Duodenal mucosa (tissue), 2 donors: ENCODE data around the gene SLFN13.
"Not testable (repeated sequence)": the region's sequence is repeated elsewhere in the genome, so short reads cannot be mapped to it uniquely, and the experiment has no call there.

Experiments used
- H3K27ac ChIP-seq: one replicate; pipeline ENCODE4 v1.7.0; 2013; ENCODE audit warnings: low read depth, low read length
- H3K27me3 ChIP-seq, 2 donors: one replicate each; pipeline ENCODE4 v1.7.0; 2013; ENCODE audit warnings: low read length in 2 of 2, control low read depth in 1 of 2; ENCODE audit not compliant: insufficient read depth in 2 of 2, control insufficient read depth in 1 of 2
- H3K36me3 ChIP-seq, 2 donors: one replicate each; pipeline ENCODE4 v1.7.0; 2013; ENCODE audit warnings: low read length in 2 of 2, control low read depth in 1 of 2; ENCODE audit not compliant: insufficient read depth in 2 of 2, control insufficient read depth in 1 of 2
- H3K4me1 ChIP-seq, 2 donors: one replicate each; pipeline ENCODE4 v1.7.0; 2013; ENCODE audit warnings: low read length in 2 of 2, control low read depth in 1 of 2; ENCODE audit not compliant: insufficient read depth in 2 of 2, control insufficient read depth in 1 of 2
- H3K4me3 ChIP-seq, 2 donors: one replicate each; pipeline ENCODE4 v1.7.0; 2013; ENCODE audit warnings: low read length in 2 of 2, low read depth in 1 of 2
- H3K9ac ChIP-seq, 2 donors: one replicate each; pipeline ENCODE4 v1.7.0; 2013; ENCODE audit warnings: low read length in 2 of 2, low read depth in 1 of 2
- H3K9me3 ChIP-seq, 2 donors: one replicate each; pipeline ENCODE4 v1.7.0; 2013; ENCODE audit warnings: low read length in 2 of 2, control low read depth in 1 of 2; ENCODE audit not compliant: control insufficient read depth in 1 of 2

The SLFN13 gene

DNA sequence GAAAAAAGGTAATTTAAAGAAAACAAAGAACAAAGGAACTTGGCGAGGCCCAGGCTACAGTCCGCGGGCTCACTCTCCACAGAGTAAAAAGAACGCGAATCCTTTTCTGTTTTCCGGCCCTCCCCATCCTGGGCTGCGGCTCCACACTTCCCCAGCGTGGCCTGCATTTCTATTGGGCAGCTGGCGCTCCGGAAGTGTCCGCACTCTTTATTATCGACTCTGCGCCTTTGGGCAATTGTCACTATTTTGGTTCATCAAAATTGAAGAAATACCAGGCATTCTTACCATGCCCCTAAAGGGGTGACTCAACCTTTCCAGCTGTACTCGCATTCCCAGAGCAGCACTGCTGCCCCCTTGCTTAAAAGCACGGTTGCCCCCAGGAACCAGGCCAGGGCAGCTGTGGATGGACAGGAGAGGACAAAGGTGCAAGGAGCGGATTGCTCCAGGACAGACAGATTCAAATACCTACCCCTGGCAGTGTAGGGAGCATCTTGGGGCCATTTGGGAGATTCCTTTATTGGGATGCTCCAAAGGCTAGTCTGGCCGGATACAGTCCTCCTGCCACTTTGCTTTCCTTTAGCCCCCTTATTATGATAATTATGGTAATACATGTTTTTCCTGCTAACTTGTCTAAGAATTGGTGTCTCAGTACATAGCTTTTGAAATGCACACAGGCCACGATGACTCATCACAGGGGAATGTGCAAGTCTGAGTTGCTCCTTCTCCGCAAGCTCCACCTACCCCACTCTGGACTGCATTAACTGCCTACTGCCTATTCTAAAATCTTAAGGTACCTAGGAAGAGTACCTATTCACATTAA, 15.3 kb downstream of the SLFN13 start:
- Histone ChIP-seq H3K9ac (peak overlapping the region; percentile 31 to 58), H3K4me3 (peak overlapping the region; percentile 65 to 87), H3K27ac (peak overlapping the region; percentile 28)

DNA sequence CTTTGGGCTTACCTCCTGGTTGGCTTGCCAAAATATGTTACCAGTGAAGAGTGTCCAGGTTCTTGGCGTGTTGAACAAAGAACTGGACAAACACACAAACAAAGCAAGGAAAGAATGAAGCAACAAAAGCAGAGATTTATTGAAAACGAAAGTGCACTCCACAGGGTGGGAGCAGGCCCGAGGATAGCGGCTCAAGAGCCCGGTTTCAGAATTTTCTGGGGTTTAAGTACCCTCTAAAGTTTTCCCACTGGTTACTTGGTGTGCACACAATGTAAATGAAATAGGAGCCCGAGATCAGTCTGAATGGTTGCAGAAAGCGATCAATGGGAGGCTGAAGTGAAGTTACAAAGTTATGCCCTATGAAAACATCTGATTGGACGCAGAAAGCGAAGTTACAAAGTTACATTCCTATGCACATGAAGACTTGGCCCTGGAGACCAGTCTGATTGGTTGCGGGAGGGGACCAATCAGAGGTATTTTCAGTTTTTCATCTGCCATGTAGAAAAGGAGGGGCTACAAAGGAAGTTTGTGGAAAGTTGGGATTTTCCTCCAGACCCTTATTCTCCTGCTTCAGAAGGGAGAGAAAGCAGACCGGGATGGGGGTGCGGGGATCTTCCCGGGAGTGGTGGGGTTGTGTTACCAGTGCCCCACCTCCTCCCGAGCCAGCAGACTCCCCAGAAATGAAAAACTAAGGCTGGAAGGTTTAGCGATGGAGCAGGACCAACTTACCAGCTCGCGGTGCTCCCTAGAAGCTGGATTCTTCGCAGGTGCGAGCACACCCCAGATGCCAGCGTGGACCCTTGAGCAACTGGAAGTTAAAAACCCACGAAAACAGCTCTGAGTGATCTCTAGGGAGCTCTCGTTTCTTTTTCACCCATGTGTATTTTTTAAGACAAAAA, 16.1 kb downstream of the SLFN13 start, which contains the start of gene SLFN12:
TSS of gene SLFN12 (minus strand) at position 325 of the 899 bp plus-strand sequence. CDS start 9,472 bp downstream, outside the sequence.
- Histone ChIP-seq H3K9ac (peak within 1 kb of the TSS; percentile 31 to 71), H3K27me3 (no peaks in the 10 kb centered on the region), H3K27ac (peak within 1 kb of the TSS; percentile 69), H3K4me3 (peak within 1 kb of the TSS; percentile 65 to 87), H3K4me1 (peaks cover 12 to 18% of the 10 kb centered on the region in 2 donors), H3K9me3 (no peaks in the 10 kb centered on the region), H3K36me3 (no peaks in the 10 kb centered on the region)

More for the DNA sequence above, 15.3 kb downstream of the SLFN13 start:
- H3K27me3 ChIP-seq, result no peaks in the 10 kb centered on the region
- H3K9me3 ChIP-seq, result no peaks in the 10 kb centered on the region
- H3K4me1 ChIP-seq, result peaks cover 12 to 18% of the 10 kb centered on the region in 2 donors
- no peaks in the 10 kb centered on the region for H3K36me3 ChIP-seq

DNA sequence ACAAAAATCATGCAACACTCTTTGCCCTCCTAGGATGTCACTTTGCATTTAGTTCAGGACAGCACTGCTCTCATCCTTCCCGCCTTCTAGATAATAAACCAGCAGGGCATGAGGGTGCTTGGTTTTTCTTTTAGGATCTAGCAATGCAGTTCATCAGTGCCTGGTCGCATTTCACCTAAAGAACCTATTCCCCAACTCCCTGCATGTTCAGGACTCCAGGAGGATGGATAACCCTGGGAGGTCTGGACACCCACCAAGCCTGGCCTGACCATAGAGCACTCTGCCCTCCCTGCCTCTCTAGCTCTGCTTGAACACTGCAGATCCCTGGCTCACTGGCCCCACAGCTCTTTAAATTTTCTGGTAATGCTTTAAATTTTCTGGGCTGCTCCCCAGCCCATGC, 18.9 kb downstream of the SLFN13 start:
- no peaks in the 10 kb centered on the region for H3K9me3 ChIP-seq
- peaks cover 12 to 18% of the 10 kb centered on the region in 2 donors for H3K4me1 ChIP-seq
- H3K27ac ChIP-seq, result no peak overlapping the region
- H3K36me3 ChIP-seq, result no peaks in the 10 kb centered on the region
- no peak overlapping the region for H3K4me3 ChIP-seq
- H3K27me3 ChIP-seq, result no peaks in the 10 kb centered on the region
- H3K9ac ChIP-seq, result no peak overlapping the region

DNA sequence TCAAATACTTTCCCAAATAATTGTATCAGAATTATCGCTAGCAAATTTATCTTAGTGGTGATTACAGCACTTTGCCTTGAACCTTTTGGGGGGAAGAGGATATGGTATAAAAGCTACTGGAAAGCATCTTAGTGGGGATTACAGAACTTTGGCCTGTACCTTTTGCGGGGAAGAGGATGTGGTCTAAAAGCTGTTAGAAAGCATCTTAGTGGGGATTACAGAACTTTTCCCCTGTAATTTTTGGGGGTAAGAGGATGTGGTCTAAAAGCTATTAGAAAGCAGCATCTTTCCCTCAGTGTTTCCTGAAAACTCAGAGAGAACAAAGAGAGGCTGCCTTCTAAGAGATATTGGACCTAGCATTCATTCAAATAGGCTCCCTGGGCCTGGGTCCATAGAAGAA, 20.3 kb downstream of the SLFN13 start:
- peaks cover 6 to 12% of the 10 kb centered on the region in 2 donors for H3K4me1 ChIP-seq
- no peak overlapping the region for H3K27ac ChIP-seq
- no peaks in the 10 kb centered on the region for H3K27me3 ChIP-seq
- no peak overlapping the region for H3K4me3 ChIP-seq
- no peaks in the 10 kb centered on the region for H3K9me3 ChIP-seq
- H3K36me3 ChIP-seq, result no peaks in the 10 kb centered on the region
- H3K9ac ChIP-seq, result no peak overlapping the region

DNA sequence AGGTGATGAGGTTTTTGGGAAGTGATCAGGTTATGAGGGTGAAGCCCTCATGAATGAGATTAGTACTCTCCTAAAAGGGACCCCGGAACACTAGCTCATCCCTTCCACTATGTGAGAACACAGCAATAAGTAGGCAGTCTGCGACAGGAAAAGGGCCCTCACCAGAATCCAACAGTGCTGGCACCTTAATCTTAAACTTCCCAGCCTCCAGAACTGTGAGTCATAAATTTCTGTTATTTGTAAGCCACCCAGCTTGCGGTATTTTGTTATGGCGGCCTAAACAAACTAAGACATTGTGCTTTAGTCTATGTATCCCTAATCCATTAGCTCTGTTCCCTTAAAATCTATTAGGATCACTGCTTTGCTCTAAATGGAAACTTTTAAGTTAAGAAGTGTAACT, 24.8 kb downstream of the SLFN13 start:
- Histone ChIP-seq H3K4me1 (no peaks in the 10 kb centered on the region), H3K9me3 (no peaks in the 10 kb centered on the region), H3K36me3 (peaks cover 7 to 11% of the 10 kb centered on the region in 2 donors), H3K27me3 (no peaks in the 10 kb centered on the region), H3K9ac (no peak overlapping the region), H3K4me3 (no peak overlapping the region), H3K27ac (no peak overlapping the region)

DNA sequence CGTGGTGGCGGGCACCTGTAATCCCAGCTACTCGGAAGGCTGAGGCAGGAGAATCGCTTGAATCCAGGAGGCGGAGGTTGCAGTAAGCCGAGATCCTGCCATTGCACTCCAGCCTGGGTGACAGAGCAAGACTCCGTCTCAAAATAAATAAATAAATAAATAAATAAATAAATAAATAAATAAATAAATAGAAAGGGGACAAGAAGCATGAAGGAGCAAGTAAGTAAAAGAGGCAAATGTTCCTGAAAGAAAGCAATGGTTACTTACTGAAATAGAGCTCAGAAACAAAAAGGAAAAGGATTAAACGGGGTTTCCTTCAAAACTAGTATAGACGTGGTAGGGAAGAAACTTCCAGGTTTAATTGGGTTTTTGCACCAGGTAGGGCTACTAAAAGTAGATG, 27.5 kb downstream of the SLFN13 start:
- not testable (repeated sequence) for H3K9me3 ChIP-seq, H3K27ac ChIP-seq, H3K4me1 ChIP-seq, H3K9ac ChIP-seq, H3K27me3 ChIP-seq, H3K4me3 ChIP-seq
- H3K36me3 ChIP-seq, result peaks cover 7 to 23% of the 10 kb centered on the region in 2 donors

DNA sequence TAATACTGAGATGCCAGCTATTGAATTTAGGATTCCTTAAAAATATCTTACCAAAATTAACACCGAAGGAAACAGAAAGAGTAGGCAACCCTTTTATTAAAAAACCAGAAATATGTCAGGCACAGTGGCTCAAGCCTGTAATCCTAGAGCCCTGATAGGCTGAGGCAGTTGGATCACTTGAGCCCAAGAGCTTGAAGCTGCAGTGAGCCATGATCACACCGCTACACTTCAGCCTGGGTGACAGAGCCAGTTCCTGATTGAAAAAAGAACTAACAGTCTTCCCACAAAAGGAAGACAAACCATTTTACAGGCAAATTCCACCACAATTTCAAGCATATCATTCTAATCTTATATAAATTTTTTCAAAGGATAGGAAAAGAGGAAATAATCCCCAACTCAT, 31.9 kb downstream of the SLFN13 start:
- H3K9me3 ChIP-seq, result peaks cover 0 to 2% of the 10 kb centered on the region in 2 donors
- H3K9ac ChIP-seq, result no peak overlapping the region
- no peaks in the 10 kb centered on the region for H3K4me1 ChIP-seq
- peaks cover 0 to 22% of the 10 kb centered on the region in 2 donors for H3K36me3 ChIP-seq
- H3K27ac ChIP-seq, result no peak overlapping the region
- no peak overlapping the region for H3K4me3 ChIP-seq
- no peaks in the 10 kb centered on the region for H3K27me3 ChIP-seq

DNA sequence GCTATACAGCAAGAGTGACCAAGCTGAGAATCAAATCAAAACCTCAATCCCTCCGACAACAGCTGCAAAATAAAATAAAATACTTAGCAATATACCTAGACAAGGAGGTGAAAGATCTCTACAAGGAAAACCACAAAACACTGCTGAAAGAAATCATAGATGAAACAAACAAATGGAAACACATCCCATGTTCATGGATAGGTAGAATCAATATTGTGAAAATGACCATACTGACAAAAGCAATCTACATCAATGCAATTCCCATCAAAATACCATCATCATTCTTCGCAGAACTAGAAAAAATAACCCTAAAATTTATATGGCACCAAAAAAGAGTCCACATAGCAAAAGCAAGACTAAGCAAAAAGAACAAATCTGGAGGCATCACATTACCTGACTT, 33.9 kb downstream of the SLFN13 start:
- peaks cover 7 to 38% of the 10 kb centered on the region in 2 donors for H3K36me3 ChIP-seq
- H3K4me1 ChIP-seq, H3K27me3 ChIP-seq, H3K4me3 ChIP-seq, H3K9ac ChIP-seq, H3K9me3 ChIP-seq, H3K27ac ChIP-seq: not testable (repeated sequence)

DNA sequence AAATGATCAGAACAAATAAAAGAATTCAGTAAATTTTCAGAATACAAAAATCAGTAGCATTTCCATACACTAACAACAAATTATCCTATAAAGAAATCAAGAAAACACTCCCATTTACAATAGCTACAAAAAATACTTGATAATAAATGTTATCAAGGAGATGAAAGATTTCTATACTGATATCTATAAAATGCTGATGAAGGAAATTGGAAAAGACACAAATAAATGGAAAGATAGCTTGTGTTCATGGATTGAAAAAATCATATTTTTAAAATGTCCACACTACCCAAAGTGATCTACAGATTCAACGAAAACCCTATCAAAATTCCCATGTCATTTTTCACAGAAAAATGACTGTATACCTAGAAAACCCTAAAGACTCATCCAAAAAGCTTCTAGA, 34.3 kb downstream of the SLFN13 start:
- no peak overlapping the region for H3K9ac ChIP-seq
- peaks cover 7 to 35% of the 10 kb centered on the region in 2 donors for H3K36me3 ChIP-seq
- no peak overlapping the region for H3K4me3 ChIP-seq
- H3K9me3 ChIP-seq, result peaks cover 0 to 2% of the 10 kb centered on the region in 2 donors
- H3K4me1 ChIP-seq, result no peaks in the 10 kb centered on the region
- no peaks in the 10 kb centered on the region for H3K27me3 ChIP-seq
- H3K27ac ChIP-seq, result no peak overlapping the region

DNA sequence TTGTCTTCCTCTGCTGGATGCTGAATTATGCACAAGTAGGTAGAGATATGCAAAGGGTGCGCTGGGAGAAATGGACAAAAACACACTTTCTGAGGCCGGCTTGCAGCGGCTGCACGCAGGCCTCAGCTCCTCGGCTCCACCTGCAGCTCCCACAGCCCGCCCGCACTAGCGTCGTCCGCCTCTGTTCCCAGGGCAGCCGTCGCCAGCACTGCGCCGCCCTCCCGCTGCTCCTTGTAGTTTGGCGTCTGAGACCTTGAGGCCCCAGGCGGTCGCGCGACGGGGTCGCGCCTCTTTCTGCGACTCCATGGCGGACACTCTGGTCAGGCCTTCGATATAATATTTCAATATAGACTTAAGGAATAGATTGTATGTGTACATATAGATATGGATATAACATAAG, 41.0 kb downstream of the SLFN13 start:
- no peaks in the 10 kb centered on the region for H3K9me3 ChIP-seq
- no peak overlapping the region for H3K9ac ChIP-seq
- no peaks in the 10 kb centered on the region for H3K4me1 ChIP-seq
- H3K27me3 ChIP-seq, result no peaks in the 10 kb centered on the region
- peaks cover 7 to 20% of the 10 kb centered on the region in 2 donors for H3K36me3 ChIP-seq
- no peak overlapping the region for H3K27ac ChIP-seq
- H3K4me3 ChIP-seq, result no peak overlapping the region
